ENCODE results near the gene IFNLR1.

GRCh38 chr1:24182061-24182460 lies 5.0 kb downstream of the IFNLR1 start:
- TF ChIP-seq FOXP2 (optimal IDR thresholded peaks at IDR 0.05; ENCODE audit: borderline replicate concordance, extremely low read depth, extremely low read length, insufficient read depth) (no peak), POLR2AphosphoS5 (IDR thresholded peaks at IDR 0.05; ENCODE audit: low read depth, low read length) (no peak)

Measured in PFSK-1 (cell line).